ENCODE data around the gene SIVA1.

GRCh38 chr14:104779776-104780512 lies 27.0 kb downstream of the SIVA1 start:
- TF ChIP-seq CTCF (IDR thresholded peaks at IDR 0.05; ENCODE audit: low read length) = no peak
- TF ChIP-seq EZH2 (optimal IDR thresholded peaks at IDR 0.05; ENCODE audit: low read depth, low read length) = no peak
